ENCODE measurements around the gene CDC73.
"Not testable (repeated sequence)": the region's sequence is repeated elsewhere in the genome, so short reads cannot be mapped to it uniquely, and the experiment has no call there.

Gene CDC73

DNA sequence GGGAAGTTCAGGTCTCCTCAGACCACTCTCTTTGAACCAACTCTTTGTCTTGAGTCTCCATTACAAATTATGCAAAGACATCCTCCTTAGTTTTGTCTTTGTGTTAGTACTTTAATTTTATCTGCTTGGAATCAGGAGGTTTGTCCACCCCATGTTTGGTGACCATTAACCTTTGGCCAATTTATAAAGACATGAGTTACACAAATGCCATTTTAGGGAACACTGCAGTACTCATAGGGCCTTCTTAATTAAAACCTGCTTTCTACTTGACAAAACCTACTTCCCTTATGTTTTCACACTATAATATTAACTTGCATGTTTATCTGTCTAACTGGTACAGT is 7.9 kb upstream of the CDC73 start:
- no peak for DNase-seq

DNA sequence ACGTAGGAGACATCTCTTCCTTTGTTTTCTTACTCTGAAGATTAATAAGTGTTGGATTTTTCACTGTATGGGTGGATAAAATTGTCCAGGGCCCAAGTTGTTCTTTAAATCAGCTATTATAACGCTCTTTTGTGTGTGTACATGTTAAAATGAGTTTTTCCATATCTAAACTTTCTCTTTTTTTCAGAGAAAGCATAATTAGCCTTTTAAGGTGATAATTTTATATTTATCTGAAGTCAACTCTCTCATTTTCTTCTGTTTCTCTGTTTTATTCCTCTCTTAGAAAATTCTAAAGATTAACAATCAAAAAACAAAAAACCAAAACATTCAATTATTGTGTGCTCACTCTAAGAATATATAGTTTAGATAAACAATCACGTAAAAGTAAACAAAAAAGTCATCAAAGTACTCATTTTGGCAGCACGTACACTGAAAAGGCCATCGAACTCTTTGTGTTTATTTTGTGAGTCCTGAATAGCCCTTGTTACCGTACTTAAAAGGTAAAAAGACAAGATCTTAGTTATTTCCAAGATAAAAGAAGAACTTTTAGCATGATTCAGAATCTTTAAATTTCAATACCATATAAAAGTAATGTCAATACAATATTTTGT is 7.2 kb upstream of the CDC73 start:
- DNase-seq: no peak

- peak in 1 of 51 donors; percentile 12 for DNase-seq
Measured at GRCh38 chr1:193115629-193116227, 6.1 kb upstream of the CDC73 start.

DNA sequence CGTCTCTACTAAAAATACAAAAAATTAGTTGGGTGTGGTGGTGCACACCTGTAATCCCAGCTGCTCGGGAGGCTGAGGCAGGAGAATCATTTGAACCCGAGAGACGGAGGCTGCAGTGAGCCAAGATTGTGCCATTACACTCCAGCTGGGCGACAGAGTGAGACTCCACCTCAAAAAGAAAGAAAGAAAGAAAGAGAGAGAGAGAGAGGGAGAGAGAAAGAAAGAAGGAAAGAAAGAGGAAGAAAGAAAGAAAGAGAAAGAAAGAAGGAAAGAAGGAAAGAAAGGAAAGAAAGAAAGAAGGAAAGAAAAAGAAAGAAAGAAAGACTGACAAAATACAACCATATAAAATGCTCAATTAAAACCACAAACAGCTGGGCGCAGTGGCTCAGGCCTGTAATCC is 4.7 kb upstream of the CDC73 start:
- not testable (repeated sequence) for DNase-seq

DNA sequence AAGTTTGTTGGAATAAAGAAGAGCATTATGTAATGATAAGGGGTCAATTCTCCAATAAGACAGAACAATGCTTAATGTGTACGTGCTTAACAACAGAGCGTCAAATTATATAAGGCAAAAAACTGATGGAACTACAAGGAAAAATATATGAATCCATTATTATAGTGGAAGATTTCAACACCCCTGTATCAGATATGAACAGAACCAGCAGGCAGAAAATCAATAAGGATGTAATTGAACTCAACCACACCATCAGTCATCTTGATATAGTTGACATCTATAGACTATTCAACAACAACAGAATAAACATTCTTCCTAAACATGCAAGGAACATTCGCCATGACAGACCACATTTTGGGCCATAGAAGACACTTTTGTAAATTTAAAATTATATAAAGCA is 3.6 kb upstream of the CDC73 start:
- DNase-seq: no peak

DNA sequence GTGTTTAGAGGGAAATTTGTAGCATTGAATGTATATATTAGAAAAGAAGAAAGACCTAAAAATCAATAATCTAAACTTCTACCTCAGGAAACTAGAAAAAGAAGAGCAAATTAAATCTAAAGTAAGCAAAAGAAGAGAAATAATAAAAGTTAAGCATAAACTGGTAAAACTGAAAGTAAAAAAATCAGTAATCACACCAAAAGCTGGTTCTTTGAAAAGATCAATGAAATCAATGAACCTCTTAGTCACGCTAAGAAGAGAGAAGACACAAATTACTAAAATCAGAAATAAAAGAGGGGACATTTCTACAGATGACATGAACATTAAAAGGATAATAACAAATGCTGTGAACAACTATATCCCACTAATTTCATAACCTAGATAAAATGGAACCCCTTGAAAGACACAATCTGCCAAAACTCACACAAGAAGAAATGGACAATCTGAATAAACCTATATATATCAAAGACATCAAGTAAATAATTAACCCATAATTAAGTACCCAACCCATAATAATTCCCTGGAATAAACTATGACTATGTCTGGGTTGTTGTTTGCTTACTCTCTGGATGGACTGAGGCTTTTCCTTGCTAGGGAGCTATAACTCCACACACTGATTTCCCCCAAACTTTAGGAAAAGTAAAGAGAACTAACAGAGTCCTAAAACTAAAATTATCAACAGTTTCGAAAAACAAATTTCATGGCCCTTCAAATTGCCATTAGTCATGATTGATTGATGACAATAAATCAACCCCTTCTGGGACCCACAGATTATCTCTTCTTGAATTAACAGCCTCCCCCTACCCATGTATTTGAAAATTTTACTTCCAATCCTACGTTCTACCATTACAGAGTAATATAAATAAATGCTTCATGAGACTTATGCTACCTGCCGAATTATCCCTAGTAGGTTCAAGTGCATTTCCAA is 2.8 kb upstream of the CDC73 start:
- no peak for DNase-seq

GRCh38 chr1:193120604-193121166 is 1.1 kb upstream of the CDC73 start:
- no peak for DNase-seq

DNA sequence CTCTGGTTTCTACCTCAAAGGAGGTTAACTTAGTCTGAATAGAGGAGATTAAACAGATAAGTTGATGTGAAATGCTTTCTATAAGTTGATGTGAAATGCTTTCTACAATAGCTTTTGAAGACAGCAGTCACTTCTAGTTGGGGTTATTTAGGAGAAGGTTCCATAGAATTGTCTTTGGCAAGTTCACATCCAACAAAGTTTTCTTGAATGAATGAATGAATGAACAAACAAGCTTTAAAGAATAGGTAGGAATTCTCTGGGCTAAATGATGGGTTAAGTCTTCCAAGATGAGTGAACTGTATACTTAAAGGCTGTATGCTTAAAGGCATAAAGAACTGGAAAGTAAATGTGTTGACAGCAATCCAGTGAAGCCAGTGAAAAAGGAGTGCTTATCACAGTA is 1.9 kb downstream of the CDC73 start:
- no peak for DNase-seq

DNA sequence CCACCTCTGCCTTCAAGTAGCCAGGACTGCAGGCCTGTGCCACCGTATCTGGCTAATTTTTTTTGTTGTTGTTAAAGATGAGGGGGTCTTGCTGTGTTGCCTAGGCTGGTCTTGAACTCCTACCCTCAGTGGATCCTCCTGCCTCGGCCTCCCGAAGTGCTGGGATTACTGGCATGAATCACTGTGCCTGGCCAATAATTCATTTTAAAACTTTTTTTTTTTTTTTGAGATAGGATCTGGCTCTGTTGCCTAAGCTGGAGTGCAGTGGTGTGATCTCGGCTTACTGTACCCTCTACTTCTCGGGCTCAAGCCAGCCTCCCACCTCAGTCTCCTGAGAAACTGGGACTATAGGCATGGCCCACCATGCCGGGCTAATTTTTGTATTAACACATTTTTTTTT is 3.5 kb downstream of the CDC73 start:
- no peak for DNase-seq

- no peak for DNase-seq
Measured at GRCh38 chr1:193131266-193131860, 9.5 kb downstream of the CDC73 start.

- no peak for DNase-seq
Measured at GRCh38 chr1:193140254-193140653, 18.4 kb downstream of the CDC73 start.

DNA sequence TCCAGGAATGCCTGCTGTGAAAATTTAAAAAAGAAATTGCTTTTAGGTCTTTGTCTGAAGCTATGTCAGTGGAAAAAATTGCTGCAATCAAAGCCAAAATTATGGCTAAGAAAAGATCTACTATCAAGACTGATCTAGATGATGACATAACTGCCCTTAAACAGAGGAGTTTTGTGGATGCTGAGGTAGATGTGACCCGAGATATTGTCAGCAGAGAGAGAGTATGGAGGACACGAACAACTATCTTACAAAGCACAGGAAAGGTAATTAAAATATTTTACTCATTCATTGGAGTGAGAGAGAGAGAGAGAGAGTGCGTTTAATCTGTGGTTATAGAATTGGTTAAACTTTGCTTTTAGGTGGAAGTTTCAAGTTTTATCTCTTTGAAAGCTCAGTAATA is 20.0 kb downstream of the CDC73 start:
- DNase-seq: no peak

DNA sequence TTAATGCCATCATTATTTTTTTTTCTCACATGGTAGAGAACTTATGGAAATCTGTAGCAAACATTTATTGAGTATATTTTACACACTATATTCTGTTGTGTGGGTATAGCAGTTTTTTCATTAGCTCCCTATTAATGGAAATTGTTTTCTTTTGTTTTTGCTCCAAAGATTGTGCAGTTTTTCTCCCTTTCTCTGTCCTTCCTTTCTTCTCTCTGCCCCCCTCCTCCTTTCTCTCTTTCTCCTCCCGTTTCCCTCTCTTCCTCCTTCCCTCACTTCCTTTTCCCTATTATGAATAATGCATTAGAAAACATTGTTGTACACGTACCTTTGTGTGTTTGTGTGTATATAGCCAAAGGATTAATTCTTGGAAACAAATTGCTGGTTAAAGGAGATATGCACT is 20.6 kb downstream of the CDC73 start:
- no peak for DNase-seq

DNA sequence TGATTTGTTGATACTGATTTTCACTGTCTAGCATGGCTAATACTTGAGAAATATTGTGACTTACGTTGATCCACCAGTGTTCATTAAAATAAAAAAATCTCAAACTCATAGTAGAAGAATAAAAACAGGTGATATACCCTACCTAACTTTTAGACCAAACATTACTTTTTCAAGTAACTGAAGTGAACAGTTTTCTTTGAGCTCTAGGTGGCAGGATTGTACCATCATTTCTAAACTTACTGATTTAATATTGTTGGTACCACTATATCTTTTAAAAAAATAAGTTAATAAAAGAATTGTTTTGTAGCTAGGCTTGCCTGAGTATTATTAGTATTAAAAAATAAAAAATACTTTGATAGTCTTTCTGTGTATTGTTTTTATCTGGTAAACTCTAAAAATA is 21.5 kb downstream of the CDC73 start:
- no peak for DNase-seq

DNA sequence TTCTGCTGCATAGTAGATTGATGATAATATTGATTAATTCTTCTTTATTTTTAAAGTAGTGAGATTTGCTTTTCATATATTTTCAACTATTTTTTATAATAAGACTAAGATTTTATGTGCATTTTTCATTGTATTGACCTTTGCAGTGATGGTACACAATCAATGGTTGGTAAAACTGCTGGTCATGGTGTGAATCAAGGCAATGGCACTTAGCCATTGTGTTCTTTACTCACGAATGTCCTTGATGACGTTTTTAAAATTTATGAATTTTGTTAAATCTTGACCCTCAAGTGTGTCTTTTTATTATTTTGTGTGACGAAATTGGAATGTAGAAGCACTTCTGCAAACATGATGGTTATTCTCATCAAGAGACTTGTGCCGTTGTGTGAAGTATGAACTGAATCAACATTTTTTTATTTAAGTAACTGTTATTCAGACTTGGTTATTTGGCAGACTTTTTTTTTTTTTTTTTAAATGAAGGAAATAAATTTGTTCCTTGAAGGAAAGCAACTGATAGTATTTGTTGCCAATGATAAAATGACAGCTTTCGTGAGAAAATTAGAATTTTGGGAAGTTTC is 22.6 kb downstream of the CDC73 start:
- no peak for DNase-seq

- DNase-seq: no peak
Measured at GRCh38 chr1:193144999-193145398, 23.2 kb downstream of the CDC73 start.

DNA sequence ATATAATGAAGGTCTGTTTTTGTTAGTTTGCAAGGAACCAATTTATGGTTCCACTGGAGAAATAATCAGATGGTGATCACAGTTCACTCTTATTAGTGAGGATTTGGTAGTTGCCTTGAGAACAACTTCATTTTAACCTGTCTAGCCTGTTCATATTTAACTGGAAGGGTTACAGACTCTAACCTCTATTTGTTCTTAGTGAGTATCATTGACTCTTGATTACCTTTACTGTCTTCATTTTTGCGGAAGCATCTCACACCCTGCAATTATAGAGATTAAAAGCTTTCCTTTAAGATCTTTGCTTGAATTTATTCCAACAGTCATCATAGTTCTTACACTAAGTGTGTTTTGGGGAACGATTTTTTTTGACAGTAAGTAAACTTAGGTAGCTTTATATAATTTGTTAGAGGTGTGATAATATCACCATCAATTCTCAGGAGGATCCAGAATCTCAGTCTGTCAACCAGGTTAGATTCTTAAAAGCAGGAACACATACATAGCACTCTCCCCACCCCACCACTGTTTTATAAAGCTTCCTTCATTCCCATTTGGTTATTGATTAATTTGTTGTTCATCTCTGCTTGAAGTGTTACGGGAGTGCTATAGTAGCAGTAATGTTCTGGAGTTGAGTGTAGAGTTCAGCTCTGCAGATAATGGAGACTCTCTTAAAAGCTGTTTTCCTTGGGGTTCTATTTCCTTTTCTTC is 34.4 kb downstream of the CDC73 start:
- DNase-seq: no peak

DNA sequence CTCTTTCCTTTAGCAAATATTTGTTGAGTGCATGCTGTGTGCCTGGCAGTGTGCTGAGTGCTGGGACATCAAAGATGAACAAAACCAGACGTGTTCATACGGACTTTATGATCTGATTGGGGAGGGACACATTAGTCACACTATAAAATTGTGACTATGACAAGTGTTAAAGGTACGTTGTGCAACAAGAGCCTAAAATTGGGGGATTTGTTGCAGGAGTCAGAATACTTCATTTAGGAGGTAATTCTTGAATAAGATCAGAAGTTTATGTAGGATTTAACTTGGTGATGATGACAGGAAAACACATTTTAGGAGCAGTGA is 35.0 kb downstream of the CDC73 start:
- DNase-seq: no peak

- DNase-seq: no peak
Measured at GRCh38 chr1:193157360-193157759, 35.5 kb downstream of the CDC73 start.

DNA sequence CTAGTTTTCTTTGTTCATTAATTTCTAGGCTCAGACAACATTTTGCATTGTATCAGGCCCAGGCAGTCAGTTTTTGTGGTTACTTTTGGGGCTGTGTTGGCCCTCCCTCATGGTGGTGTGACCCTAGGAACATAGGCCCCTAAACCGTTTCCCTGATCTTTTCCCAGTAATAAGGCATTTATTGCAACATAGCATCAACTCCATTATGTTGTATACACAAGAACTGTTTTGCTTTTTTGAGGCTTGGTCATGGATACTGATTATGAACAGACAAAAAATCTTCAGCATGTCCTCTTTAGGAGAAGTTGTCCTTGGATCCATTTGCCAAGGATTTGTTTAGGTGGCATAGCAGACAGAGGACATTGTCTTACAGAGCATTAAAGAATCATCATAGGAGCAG is 54.3 kb downstream of the CDC73 start:
- DNase-seq: no peak

DNA sequence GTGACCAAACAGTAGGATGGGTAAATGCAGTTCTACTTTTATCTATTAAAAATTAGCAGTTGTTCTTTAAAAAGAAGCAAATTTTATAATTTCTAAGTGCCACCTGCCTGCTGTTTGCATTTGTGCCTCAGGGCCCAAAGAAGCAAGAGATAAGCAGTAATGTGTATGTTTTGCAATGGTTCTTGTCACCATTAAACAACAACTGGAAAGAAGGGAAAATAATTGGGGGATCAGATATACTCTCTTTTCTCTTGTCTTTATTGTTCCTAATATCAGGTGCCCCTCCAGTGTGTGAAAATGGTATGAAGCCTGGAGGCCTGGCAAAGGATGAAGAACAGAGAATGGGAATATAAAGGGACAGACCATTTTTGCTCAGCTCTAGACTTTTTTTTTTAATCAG is 55.0 kb downstream of the CDC73 start:
- no peak for DNase-seq

Measured in hypothalamus (tissue), 51 donors.